ENCODE measurements around the gene ZDHHC21. TPM values are rescaled to one million over a fixed set of nuclear protein-coding genes. Genes with fewer than 3 reads are reported as not detected.

Gene ZDHHC21
- total RNA-seq: 8.3 and 9.6 TPM in 2 replicates

GRCh38 chr9:14693251-14693861 lies at the start of gene ZDHHC21:
Gene ZDHHC21, minus strand, starts transcription at chr9:14693432. Its CDS starts 19,092 bp downstream, at chr9:14674340.
- peak; percentile 10 to 60 for DNase-seq (ENCODE audit: low read depth in 2 of 2)

- no peak for DNase-seq (ENCODE audit: low read depth in 2 of 2)
Measured at GRCh38 chr9:14741369-14741768, 48.1 kb upstream of the ZDHHC21 start.

- DNase-seq (ENCODE audit: low read depth in 2 of 2): no peak
Measured at GRCh38 chr9:14733133-14733532, 39.9 kb upstream of the ZDHHC21 start.

DNA sequence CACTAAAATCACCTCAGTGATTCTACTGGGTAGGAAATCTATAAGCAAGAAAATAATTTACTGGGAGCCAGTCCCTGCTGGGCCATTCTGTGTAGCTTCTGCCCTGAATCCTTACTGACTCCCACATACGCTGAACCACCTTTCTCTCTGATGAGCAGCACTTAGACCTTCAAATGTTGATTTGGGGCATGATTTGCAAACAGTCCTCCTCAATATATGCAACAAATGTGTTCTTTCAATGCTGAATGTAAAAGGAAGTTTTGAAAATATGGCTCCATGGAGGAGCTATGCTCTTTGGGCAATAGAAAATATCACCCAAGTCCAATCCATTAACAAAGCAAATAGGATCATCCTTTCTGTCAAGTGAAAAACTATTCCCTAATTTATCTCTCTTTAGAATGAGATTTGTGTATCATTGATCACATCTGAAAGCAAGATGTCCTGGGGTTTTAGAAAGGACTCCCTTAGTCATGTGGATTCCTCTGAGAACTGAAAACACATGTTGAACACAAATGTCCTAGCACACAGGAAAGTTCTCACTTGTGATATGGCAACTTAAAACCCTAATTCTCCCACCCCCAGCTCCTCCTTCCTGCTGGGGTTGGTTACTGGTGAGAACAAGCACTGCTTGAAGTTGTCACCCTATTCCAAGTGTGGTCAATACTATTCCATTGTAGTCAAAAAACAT lies 38.2 kb upstream of the ZDHHC21 start:
- no peak for DNase-seq (ENCODE audit: low read depth in 2 of 2)

DNA sequence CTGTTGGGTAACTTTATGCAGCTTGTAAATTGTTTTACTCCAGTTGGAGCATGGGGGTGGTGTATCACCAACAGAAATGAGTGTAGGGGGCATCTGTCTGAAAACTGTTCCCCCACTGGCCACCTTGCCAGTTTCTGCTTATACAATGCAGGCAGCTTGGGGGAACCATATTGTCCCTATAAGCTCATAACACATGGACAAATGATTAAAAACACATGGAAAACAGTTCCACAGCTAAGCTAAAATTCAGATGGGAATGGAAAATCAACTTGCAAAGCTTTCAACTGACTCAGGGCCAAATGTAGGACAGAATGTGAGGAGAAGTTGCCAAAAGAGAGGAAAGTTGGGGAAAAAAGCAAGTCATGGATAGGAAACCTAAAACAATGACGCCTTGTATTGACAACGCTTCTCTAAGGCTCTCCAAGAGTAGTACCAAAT lies 37.2 kb upstream of the ZDHHC21 start:
- no peak for DNase-seq (ENCODE audit: low read depth in 2 of 2)

DNA sequence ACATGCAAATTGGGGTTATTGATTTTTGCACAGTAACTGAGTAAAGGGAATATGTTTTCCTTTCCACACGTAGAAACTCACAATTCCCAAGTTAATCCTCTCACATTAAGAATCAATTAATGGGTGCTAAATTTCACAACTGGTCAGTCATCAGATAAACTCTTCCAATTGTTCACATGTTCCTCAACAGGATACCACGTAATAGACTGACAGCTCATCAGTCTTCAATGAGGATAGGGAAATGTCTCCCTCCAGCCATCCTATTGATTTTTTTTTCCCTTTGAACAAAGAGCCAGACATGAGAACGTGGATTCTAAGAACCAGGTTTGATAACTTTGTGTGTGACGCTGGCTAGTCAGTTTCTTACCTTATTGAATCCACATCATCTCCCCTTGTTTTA lies 30.1 kb upstream of the ZDHHC21 start:
- no peak for DNase-seq (ENCODE audit: low read depth in 2 of 2)

- no peak for DNase-seq (ENCODE audit: low read depth in 2 of 2)
Measured at GRCh38 chr9:14722391-14723035, 29.3 kb upstream of the ZDHHC21 start, which contains the start of gene CER1. Gene CER1, minus strand, starts transcription at chr9:14722733. Its CDS starts 61 bp downstream, at chr9:14722672.

GRCh38 chr9:14719231-14719923 lies 26.1 kb upstream of the ZDHHC21 start:
- no peak for DNase-seq (ENCODE audit: low read depth in 2 of 2)

DNA sequence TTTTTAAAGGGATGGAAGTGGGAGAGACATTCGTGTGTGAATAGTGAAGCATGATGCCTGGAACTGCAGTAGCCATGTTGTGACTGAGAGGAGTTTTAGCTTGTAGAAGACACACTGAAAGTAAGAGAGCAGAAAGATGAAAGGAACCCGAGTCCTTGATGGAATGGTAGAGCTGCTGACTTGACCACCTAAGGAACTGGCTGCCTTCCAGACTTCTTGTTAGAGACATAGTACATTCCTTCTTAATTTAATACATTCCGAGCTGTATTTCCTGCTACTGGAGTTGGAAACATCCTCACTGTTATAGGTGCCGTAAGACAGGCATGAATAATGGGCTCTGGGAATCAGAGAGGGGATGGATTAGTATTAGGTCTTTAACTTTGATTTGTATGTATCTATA lies 21.9 kb upstream of the ZDHHC21 start:
- DNase-seq (ENCODE audit: low read depth in 2 of 2): peak in 1 of 2 donors; percentile 9

- no peak for DNase-seq (ENCODE audit: low read depth in 2 of 2)
Measured at GRCh38 chr9:14713187-14713767, 20.0 kb upstream of the ZDHHC21 start.

GRCh38 chr9:14710804-14711203 lies 17.6 kb upstream of the ZDHHC21 start:
- DNase-seq (ENCODE audit: low read depth in 2 of 2): peak in 1 of 2 donors; percentile 15

DNA sequence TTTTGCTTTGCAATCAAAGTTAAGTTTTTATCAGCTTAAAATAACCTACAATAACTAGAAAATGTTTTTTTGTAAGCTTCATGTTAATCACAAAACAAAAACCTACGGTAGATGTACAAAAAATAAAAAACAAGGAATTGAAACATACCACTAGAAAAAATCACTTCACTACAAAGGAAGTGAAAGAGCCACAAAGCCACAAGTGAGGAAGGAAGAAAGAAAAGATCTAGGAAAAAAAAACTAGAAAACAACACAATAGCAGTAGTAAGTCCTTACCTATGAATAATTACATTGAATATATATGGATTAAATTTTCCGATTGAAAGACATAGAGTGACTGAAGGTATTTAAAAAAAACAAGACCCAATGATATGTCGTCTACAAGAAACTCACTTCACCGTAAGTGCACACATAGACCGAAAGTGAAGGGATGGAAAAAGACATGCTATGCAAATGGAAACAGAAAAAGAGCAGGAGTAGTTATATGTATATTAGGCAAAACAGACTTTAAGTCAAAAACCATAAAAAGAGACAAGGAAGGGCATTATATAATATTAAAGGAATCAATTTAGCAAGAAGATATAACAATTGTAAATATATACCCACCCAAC lies 13.4 kb upstream of the ZDHHC21 start:
- no peak for DNase-seq (ENCODE audit: low read depth in 2 of 2)

DNA sequence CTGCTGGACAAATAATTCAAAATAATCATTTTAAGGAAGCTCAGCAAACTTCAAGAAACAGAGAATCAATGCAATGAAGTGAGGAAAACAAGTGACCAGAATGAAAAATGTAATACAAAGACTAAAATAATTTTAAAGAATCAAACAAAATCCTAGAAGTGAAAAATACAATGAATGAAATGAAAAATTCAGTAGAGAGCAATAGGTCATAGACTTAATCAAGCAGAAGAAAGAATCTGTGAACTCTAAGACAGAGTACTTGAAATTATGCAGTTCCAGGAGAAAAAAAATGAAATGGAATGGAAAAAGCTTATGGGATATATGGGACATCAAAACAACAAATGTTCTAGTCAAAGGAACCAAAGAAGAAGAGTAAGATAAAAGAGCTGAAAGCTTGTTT lies 11.8 kb upstream of the ZDHHC21 start:
- no peak for DNase-seq (ENCODE audit: low read depth in 2 of 2)

- no peak for DNase-seq (ENCODE audit: low read depth in 2 of 2)
Measured at GRCh38 chr9:14704281-14704680, 11.0 kb upstream of the ZDHHC21 start.

DNA sequence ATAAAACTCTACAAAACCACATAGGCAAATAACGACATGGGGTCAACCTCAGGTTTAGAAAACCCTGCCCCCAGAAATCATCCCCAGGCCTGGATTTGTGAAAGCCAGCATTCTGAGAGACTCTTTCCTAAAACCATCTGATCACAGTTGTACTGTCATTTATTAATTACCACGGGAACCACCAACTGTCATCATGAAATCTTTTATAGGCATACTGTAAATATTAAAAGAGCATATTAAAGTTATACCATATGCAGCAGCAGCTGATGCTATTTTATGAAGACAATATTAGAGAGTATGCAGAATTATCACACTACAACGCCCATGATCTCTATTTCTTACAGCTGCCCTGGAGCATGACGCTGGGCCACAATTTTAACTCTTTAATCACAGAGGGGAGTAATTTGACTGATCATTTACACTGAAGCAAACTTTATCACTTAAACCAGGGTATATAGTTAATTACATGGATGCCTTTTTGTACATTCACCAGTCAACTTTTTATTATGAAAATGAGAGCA lies 9.0 kb upstream of the ZDHHC21 start:
- no peak for DNase-seq (ENCODE audit: low read depth in 2 of 2)

- DNase-seq (ENCODE audit: low read depth in 2 of 2): peak in 1 of 2 donors; percentile 27
Measured at GRCh38 chr9:14692470-14693250, 572 bp downstream of the ZDHHC21 start.

DNA sequence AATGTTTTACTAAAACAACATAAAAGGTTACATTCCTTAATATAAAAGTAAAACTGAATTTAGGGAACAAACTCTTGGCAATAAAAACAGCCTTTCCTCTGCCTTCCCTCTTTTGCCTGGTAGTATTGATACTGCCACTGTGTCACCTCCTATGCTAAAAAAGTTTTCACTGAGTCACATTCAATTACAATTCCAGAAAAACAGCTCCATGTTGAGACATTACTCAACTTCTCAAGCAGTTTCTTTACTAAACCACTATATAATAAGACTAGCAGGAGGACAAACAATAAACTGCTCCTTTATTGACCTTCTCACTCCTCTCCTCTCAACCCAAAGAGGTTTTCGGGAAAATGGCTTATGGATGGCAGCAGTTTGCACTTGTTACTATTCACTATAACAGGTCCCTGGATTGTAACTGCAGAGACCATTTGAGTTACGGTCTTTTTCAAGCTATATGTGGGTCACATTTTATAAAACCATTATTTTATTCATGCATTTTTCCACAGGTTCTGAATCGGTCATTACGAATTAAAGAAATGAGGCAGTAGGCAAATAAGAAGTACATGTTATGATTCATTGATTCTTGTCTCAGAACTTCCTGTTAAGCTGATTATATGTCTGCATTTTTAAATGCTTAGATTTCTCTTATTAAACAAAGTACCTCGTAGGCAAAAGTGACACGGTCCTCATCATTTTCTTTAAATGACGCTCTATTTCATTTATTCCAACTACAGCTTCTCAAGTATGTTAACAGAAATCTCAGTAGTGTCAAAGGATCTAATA lies 2.1 kb downstream of the ZDHHC21 start:
- DNase-seq (ENCODE audit: low read depth in 2 of 2): peak in 1 of 2 donors; percentile 17

DNA sequence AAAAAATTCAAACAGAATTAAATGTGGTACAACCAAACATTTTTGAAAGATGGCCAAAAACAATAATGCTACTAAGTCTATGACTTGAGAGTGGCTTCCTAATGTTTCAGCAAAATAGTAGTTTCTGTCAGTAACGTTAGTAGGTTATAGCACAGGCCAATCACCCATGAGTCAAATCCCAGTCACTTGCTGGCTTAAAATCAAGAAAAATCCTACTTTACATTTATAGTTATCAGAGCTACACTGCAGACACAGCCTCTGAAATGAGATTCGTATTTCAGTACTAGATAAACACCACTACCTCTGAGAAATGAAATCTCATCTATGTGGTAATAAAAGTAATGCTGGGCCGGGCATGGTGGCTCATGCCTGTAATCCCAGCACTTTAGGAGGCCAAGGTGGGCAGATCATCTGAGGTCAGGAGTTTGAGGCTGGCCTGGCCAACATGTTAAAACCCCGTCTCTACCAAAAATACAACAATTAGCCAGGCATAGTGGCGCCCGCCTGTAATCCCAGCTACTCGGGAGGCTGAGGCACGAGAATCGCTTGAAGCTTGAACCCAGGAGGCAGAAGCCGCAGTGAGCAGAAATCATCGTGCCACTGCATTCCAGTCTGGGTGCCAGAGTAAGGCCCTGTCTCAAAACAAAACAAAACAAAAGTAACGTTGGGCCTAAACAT lies 6.1 kb downstream of the ZDHHC21 start:
- DNase-seq (ENCODE audit: low read depth in 2 of 2): peak in 1 of 2 donors; percentile 73

GRCh38 chr9:14686168-14686567 lies 7.1 kb downstream of the ZDHHC21 start:
- no peak for DNase-seq (ENCODE audit: low read depth in 2 of 2)
